Karpas-422 (cell line): ENCODE results near the gene GDAP1L1. TPM values are rescaled to one million over a fixed set of nuclear protein-coding genes. Genes with fewer than 3 reads are reported as not detected.
A peak's percentile ranks its signal among the peaks of the same experiment; 100 is the strongest.

ENCODE experiments used
- DNase-seq: peaks from one replicate; pipeline ENCODE4 v3.0.0-alpha.2; 2015
- H2AFZ ChIP-seq: fragments of 200-600 bp; sonication (generic); 2 replicates; pipeline ENCODE4 v1.6.1; 2014; ENCODE audit warnings: antibody characterized with exemption, low read length, mixed read lengths
- H3K27ac ChIP-seq: fragments of 200-600 bp; sonication (generic); 2 replicates; pipeline ENCODE4 v1.5.1; 2014; ENCODE audit warnings: mild to moderate bottlenecking, low read length, moderate library complexity
- H3K27me3 ChIP-seq: fragments of 200-600 bp; sonication (generic); 2 replicates; pipeline ENCODE4 v1.6.1; 2014; ENCODE audit warnings: low read length, mixed read lengths
- H3K36me3 ChIP-seq: fragments of 200-600 bp; sonication (generic); 2 replicates; pipeline ENCODE4 v1.6.1; 2014; ENCODE audit warnings: low read length, mixed read lengths; ENCODE audit not compliant: insufficient read depth
- H3K4me1 ChIP-seq: fragments of 200-600 bp; sonication (generic); 2 replicates; pipeline ENCODE4 v1.6.1; 2014; ENCODE audit warnings: mild to moderate bottlenecking, low read length, mixed read lengths
- H3K4me2 ChIP-seq: fragments of 200-600 bp; sonication (generic); 2 replicates; pipeline ENCODE4 v1.6.1; 2014; ENCODE audit warnings: low read length, low read depth, mild to moderate bottlenecking; ENCODE audit not compliant: poor library complexity, severe bottlenecking
- H3K4me3 ChIP-seq: fragments of 200-600 bp; sonication (generic); 2 replicates; pipeline ENCODE4 v1.5.1; 2014; ENCODE audit warnings: mild to moderate bottlenecking, antibody characterized with exemption, low read length, mixed read lengths
- H3K79me2 ChIP-seq: fragments of 200-600 bp; sonication (generic); 2 replicates; pipeline ENCODE4 v1.6.1; 2014; ENCODE audit warnings: mild to moderate bottlenecking, low read length, mixed read lengths
- H3K9ac ChIP-seq: fragments of 200-600 bp; sonication (generic); 2 replicates; pipeline ENCODE4 v1.6.0; 2014; ENCODE audit warnings: low read length
- H3K9me2 ChIP-seq: fragments of 200-600 bp; sonication (generic), shearing (Covaris generic); replicated peaks from 2 replicates; pipeline ENCODE4 v1.6.0; 2014; ENCODE audit warnings: mild to moderate bottlenecking, low read length, moderate library complexity; ENCODE audit not compliant: insufficient read depth
- H3K9me3 ChIP-seq: fragments of 300-700, 200-600 bp; sonication (generic); 2 replicates; pipeline ENCODE4 v1.6.1; 2014; ENCODE audit warnings: low read length, mixed read lengths
- H4K20me1 ChIP-seq: fragments of 200-600 bp; sonication (generic); 2 replicates; pipeline ENCODE4 v1.6.1; 2014; ENCODE audit warnings: mild to moderate bottlenecking, antibody characterized with exemption, low read length, low read depth; ENCODE audit not compliant: insufficient read depth
- total RNA-seq: library from RNA; depleted of rRNA; stranded (reverse); fragments of >200 nt; shearing (Covaris generic); gene quantifications from 2 replicates; pipeline ENCODE4 v1.2.3, GENCODE V29; 2014; ENCODE audit warnings: low replicate concordance

The GDAP1L1 gene
- total RNA-seq, 1 experiment from 2014 or later = 0.89 TPM

GRCh38 chr20:44212792-44213191 is 34.3 kb upstream of the GDAP1L1 start:
- no peak overlapping the region for H3K4me2 ChIP-seq
- H3K79me2 ChIP-seq = peaks cover 27% of the 10 kb centered on the region
- peaks cover 27% of the 10 kb centered on the region for H3K4me1 ChIP-seq
- H4K20me1 ChIP-seq = peaks cover 18% of the 10 kb centered on the region
- H3K9me2 ChIP-seq = no peaks in the 10 kb centered on the region
- no peak overlapping the region for H3K4me3 ChIP-seq
- H3K27ac ChIP-seq = no peak overlapping the region
- H3K9me3 ChIP-seq = no peaks in the 10 kb centered on the region
- no peak overlapping the region for H3K9ac ChIP-seq
- DNase-seq = no peak
- no peaks in the 10 kb centered on the region for H3K36me3 ChIP-seq
- H2AFZ ChIP-seq = no peak overlapping the region
- H3K27me3 ChIP-seq = no peaks in the 10 kb centered on the region

GRCh38 chr20:44215125-44215524 is 32.0 kb upstream of the GDAP1L1 start:
- Histone ChIP-seq H3K27ac (no peak overlapping the region), H3K4me1 (peaks cover 11% of the 10 kb centered on the region)
- peak; percentile 87 for DNase-seq

GRCh38 chr20:44217342-44218092 is 29.6 kb upstream of the GDAP1L1 start:
- no peaks in the 10 kb centered on the region for H3K79me2 ChIP-seq
- H3K27ac ChIP-seq = no peak overlapping the region
- no peak overlapping the region for H3K4me2 ChIP-seq
- H4K20me1 ChIP-seq = no peaks in the 10 kb centered on the region
- H3K4me3 ChIP-seq = no peak overlapping the region
- no peaks in the 10 kb centered on the region for H3K36me3 ChIP-seq
- no peaks in the 10 kb centered on the region for H3K9me2 ChIP-seq
- no peaks in the 10 kb centered on the region for H3K9me3 ChIP-seq
- H2AFZ ChIP-seq = no peak overlapping the region
- H3K27me3 ChIP-seq = no peaks in the 10 kb centered on the region
- H3K9ac ChIP-seq = no peak overlapping the region
- DNase-seq = peak; percentile 84
- H3K4me1 ChIP-seq = no peaks in the 10 kb centered on the region

More at GRCh38 chr20:44215125-44215524, 32.0 kb upstream of the GDAP1L1 start:
- Histone ChIP-seq H3K27me3 (no peaks in the 10 kb centered on the region), H3K9ac (no peak overlapping the region), H3K79me2 (peaks cover 3% of the 10 kb centered on the region), H4K20me1 (no peaks in the 10 kb centered on the region; the same call in 1 of the 2 replicates), H3K9me2 (no peaks in the 10 kb centered on the region), H3K9me3 (no peaks in the 10 kb centered on the region), H3K4me2 (no peak overlapping the region), H2AFZ (no peak overlapping the region), H3K36me3 (no peaks in the 10 kb centered on the region), H3K4me3 (no peak overlapping the region)

- H3K36me3 ChIP-seq = no peaks in the 10 kb centered on the region
- no peak overlapping the region for H3K4me2 ChIP-seq
- no peaks in the 10 kb centered on the region for H3K9me3 ChIP-seq
- H3K4me1 ChIP-seq = no peaks in the 10 kb centered on the region
- H2AFZ ChIP-seq = no peak overlapping the region
- H3K4me3 ChIP-seq = no peak overlapping the region
- H3K9me2 ChIP-seq = no peaks in the 10 kb centered on the region
- no peaks in the 10 kb centered on the region for H3K27me3 ChIP-seq
- no peak overlapping the region for H3K9ac ChIP-seq
- no peak overlapping the region for H3K27ac ChIP-seq
- no peaks in the 10 kb centered on the region for H4K20me1 ChIP-seq
- no peaks in the 10 kb centered on the region for H3K79me2 ChIP-seq
- no peak for DNase-seq
Observed at GRCh38 chr20:44218446-44218845, 28.7 kb upstream of the GDAP1L1 start.

- Histone ChIP-seq H3K79me2 (no peaks in the 10 kb centered on the region), H3K4me3 (no peak overlapping the region), H3K27ac (no peak overlapping the region), H3K36me3 (no peaks in the 10 kb centered on the region), H2AFZ (no peak overlapping the region), H4K20me1 (no peaks in the 10 kb centered on the region), H3K27me3 (no peaks in the 10 kb centered on the region), H3K4me2 (no peak overlapping the region), H3K9ac (no peak overlapping the region), H3K4me1 (no peaks in the 10 kb centered on the region), H3K9me2 (no peaks in the 10 kb centered on the region), H3K9me3 (no peaks in the 10 kb centered on the region)
- DNase-seq = peak; percentile 22
Observed at GRCh38 chr20:44219170-44219730, 27.9 kb upstream of the GDAP1L1 start.

GRCh38 chr20:44219791-44220190 is 27.3 kb upstream of the GDAP1L1 start:
- no peak overlapping the region for H3K9ac ChIP-seq
- no peak overlapping the region for H2AFZ ChIP-seq
- H3K4me1 ChIP-seq = no peaks in the 10 kb centered on the region
- H3K27ac ChIP-seq = no peak overlapping the region
- no peaks in the 10 kb centered on the region for H3K9me3 ChIP-seq
- DNase-seq = no peak
- H3K4me2 ChIP-seq = no peak overlapping the region
- no peaks in the 10 kb centered on the region for H3K9me2 ChIP-seq
- H3K27me3 ChIP-seq = no peaks in the 10 kb centered on the region
- H3K36me3 ChIP-seq = no peaks in the 10 kb centered on the region
- no peaks in the 10 kb centered on the region for H3K79me2 ChIP-seq
- H3K4me3 ChIP-seq = no peak overlapping the region
- H4K20me1 ChIP-seq = no peaks in the 10 kb centered on the region

- Histone ChIP-seq H3K79me2 (no peaks in the 10 kb centered on the region), H2AFZ (no peak overlapping the region), H3K9ac (no peak overlapping the region; the same call in 1 of the 2 replicates), H3K4me3 (no peak overlapping the region), H3K36me3 (no peaks in the 10 kb centered on the region), H3K4me1 (no peaks in the 10 kb centered on the region), H3K4me2 (no peak overlapping the region), H4K20me1 (no peaks in the 10 kb centered on the region), H3K27ac (no peak overlapping the region), H3K27me3 (no peaks in the 10 kb centered on the region), H3K9me2 (no peaks in the 10 kb centered on the region), H3K9me3 (no peaks in the 10 kb centered on the region)
- DNase-seq = no peak
Observed at GRCh38 chr20:44221368-44221954, 25.6 kb upstream of the GDAP1L1 start.

- Histone ChIP-seq H3K9me3 (no peaks in the 10 kb centered on the region), H3K9me2 (no peaks in the 10 kb centered on the region), H4K20me1 (no peaks in the 10 kb centered on the region), H3K4me3 (no peak overlapping the region), H3K9ac (no peak overlapping the region), H3K4me2 (no peak overlapping the region), H3K27me3 (no peaks in the 10 kb centered on the region), H3K36me3 (no peaks in the 10 kb centered on the region), H3K4me1 (no peaks in the 10 kb centered on the region), H3K27ac (no peak overlapping the region), H3K79me2 (no peaks in the 10 kb centered on the region), H2AFZ (no peak overlapping the region)
- DNase-seq = no peak
Observed at GRCh38 chr20:44222027-44222426, 25.1 kb upstream of the GDAP1L1 start.
